ENCODE measurements around the gene CAVIN1.
A peak's percentile ranks its signal among the peaks of the same experiment; 100 is the strongest.
"Not testable (repeated sequence)": the region's sequence is repeated elsewhere in the genome, so short reads cannot be mapped to it uniquely, and the experiment has no call there.

CAVIN1 gene

GRCh38 chr17:42378359-42378958, 44.6 kb downstream of the CAVIN1 start:
- no peak for DNase-seq

GRCh38 chr17:42373896-42374295, 49.2 kb downstream of the CAVIN1 start:
- DNase-seq: no peak

- DNase-seq: no peak
These were observed 50.9 kb downstream of the CAVIN1 start for GRCh38 chr17:42372142-42372541.

GRCh38 chr17:42368797-42369561, 54.1 kb downstream of the CAVIN1 start:
- DNase-seq: not testable (repeated sequence)

GRCh38 chr17:42368310-42368709, 54.7 kb downstream of the CAVIN1 start:
- not testable (repeated sequence) for DNase-seq

- DNase-seq: not testable (repeated sequence)
These were observed 56.7 kb downstream of the CAVIN1 start for GRCh38 chr17:42366176-42367023.

- DNase-seq: peak; percentile 81
These were observed 57.9 kb downstream of the CAVIN1 start for GRCh38 chr17:42365136-42365535.

GRCh38 chr17:42363767-42364585, 59.1 kb downstream of the CAVIN1 start:
- DNase-seq: peak; percentile 40

GRCh38 chr17:42363231-42363630, 59.8 kb downstream of the CAVIN1 start:
- no peak for DNase-seq

- DNase-seq: no peak
These were observed 60.7 kb downstream of the CAVIN1 start for GRCh38 chr17:42362245-42362961.

- no peak for DNase-seq
These were observed 61.3 kb downstream of the CAVIN1 start for GRCh38 chr17:42361781-42362186.

- peak; percentile 61 for DNase-seq
These were observed 62.7 kb downstream of the CAVIN1 start for GRCh38 chr17:42360388-42360787.

GRCh38 chr17:42359133-42359532, 63.9 kb downstream of the CAVIN1 start:
- no peak for DNase-seq

GRCh38 chr17:42358434-42358833, 64.6 kb downstream of the CAVIN1 start:
- DNase-seq: no peak

GRCh38 chr17:42354956-42355843, 67.9 kb downstream of the CAVIN1 start:
- peak; percentile 71 for DNase-seq
